HG03060 (cell line): ENCODE results near the gene ANTXRL.
"Not testable (repeated sequence)": the region's sequence is repeated elsewhere in the genome, so short reads cannot be mapped to it uniquely, and the experiment has no call there.

ENCODE experiments used
- ATAC-seq: cut with Tn5 transposase; IDR thresholded peaks from one replicate; pipeline ENCODE4 v1.9.1; 2021; ENCODE audit warnings: low read depth, moderate number of reproducible peaks; ENCODE audit not compliant: unreplicated experiment

ANTXRL gene

GRCh38 chr10:46286991-46287693 is at the start of gene ANTXRL:
TSS of gene ANTXRL (plus strand) at chr10:46286997. CDS start at chr10:46287263, 266 bp downstream.
- no peak for ATAC-seq

GRCh38 chr10:46237815-46238510 is 48.8 kb upstream of the ANTXRL start:
- ATAC-seq: no peak

GRCh38 chr10:46239247-46239646 is 47.5 kb upstream of the ANTXRL start:
- no peak for ATAC-seq

- no peak for ATAC-seq
These were observed 46.7 kb upstream of the ANTXRL start for GRCh38 chr10:46239993-46240683.

- ATAC-seq: no peak
These were observed 45.9 kb upstream of the ANTXRL start for GRCh38 chr10:46240684-46241565.

- no peak for ATAC-seq
These were observed 41.4 kb upstream of the ANTXRL start for GRCh38 chr10:46245381-46245900.

GRCh38 chr10:46246400-46247180 is 40.2 kb upstream of the ANTXRL start:
- not testable (repeated sequence) for ATAC-seq

GRCh38 chr10:46247181-46247475 is 39.7 kb upstream of the ANTXRL start:
- ATAC-seq: no peak

GRCh38 chr10:46247808-46248569 is 38.8 kb upstream of the ANTXRL start:
- no peak for ATAC-seq

- ATAC-seq: no peak
These were observed 38.1 kb upstream of the ANTXRL start for GRCh38 chr10:46248651-46249146.

GRCh38 chr10:46249617-46250344 is 37.0 kb upstream of the ANTXRL start:
- not testable (repeated sequence) for ATAC-seq

- ATAC-seq: no peak
These were observed 36.3 kb upstream of the ANTXRL start for GRCh38 chr10:46250481-46250880.

GRCh38 chr10:46250898-46251856 is 35.6 kb upstream of the ANTXRL start:
- no peak for ATAC-seq

GRCh38 chr10:46251857-46252847 is 34.6 kb upstream of the ANTXRL start:
- no peak for ATAC-seq

- ATAC-seq: no peak
These were observed 33.5 kb upstream of the ANTXRL start for GRCh38 chr10:46253076-46254006.
